ENCODE measurements around the gene ZNF576.

DNA sequence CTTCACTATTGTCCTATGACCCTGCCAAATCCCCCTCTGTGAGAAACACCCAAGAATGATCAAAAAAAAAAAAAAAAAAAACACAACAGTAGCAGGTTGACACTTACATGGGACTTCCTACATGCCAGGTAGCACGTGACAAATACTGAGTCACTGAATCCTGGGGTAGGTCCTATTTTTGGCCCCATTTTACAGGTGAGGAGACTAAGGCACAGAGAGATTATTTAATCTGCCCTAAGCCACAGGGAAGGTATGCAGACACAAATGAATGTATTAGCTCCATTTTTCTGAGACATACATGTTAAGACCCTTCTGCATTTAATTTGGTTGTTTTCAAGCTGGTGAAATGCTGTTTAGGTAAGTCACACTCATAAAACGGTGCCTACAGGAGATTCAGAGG lies 47.7 kb upstream of the ZNF576 start:
- TF ChIP-seq, protein P1, sequence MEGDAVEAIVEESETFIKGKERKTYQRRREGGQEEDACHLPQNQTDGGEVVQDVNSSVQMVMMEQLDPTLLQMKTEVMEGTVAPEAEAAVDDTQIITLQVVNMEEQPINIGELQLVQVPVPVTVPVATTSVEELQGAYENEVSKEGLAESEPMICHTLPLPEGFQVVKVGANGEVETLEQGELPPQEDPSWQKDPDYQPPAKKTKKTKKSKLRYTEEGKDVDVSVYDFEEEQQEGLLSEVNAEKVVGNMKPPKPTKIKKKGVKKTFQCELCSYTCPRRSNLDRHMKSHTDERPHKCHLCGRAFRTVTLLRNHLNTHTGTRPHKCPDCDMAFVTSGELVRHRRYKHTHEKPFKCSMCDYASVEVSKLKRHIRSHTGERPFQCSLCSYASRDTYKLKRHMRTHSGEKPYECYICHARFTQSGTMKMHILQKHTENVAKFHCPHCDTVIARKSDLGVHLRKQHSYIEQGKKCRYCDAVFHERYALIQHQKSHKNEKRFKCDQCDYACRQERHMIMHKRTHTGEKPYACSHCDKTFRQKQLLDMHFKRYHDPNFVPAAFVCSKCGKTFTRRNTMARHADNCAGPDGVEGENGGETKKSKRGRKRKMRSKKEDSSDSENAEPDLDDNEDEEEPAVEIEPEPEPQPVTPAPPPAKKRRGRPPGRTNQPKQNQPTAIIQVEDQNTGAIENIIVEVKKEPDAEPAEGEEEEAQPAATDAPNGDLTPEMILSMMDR (IDR thresholded peaks at IDR 0.05) = no peak
- TF ChIP-seq ZFX (IDR thresholded peaks at IDR 0.05; ENCODE audit: borderline replicate concordance) = no peak

All from 22Rv1 (cell line).